Measurements from ENCODE around the gene MACROD1. TPM values are rescaled to one million over a fixed set of nuclear protein-coding genes. Genes with fewer than 3 reads are reported as not detected.

The MACROD1 gene
- total and polyA plus RNA-seq, 9 of the 15 experiments (the other 6 are each of a cell fraction or from before 2014, with no cell fraction given) = 1.1 to 60.0 (median 26.4) TPM

DNA sequence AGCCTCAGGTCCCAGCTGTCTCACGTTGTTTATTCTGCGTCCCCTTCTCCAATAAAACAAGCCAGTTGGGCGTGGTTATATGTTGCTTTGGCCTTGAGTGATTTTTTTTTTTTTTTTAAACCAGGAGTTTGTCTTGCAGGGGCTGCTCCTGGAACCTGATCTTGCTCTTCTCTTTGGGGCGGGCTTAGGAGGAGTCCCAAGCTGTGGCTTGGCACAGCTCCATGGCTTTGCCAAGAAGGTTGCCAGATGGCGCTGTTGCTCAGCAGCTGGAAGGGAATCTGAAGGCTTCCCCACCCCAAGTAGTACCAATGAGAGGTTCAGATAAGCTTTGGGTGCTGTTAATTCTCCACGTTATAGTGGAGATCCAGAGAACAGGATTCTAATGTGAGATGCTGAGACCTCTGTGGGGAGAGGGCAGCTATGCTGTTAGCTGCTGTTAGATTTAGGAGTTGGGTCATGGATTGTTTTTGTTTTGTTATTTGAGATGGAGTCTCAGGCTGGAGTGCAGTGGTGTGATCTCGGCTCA is 38.6 kb upstream of the MACROD1 start (continued):
- TF ChIP-seq ZBTB17 (CRISPR knock-in tag; IDR thresholded peaks at IDR 0.05) = no peak
- TF ChIP-seq ZNF354B (CRISPR knock-in tag; IDR thresholded peaks at IDR 0.05) = no peak
- TF ChIP-seq RFX7 (CRISPR knock-in tag; IDR thresholded peaks at IDR 0.05) = no peak
- TF ChIP-seq ZNF140 (CRISPR knock-in tag; IDR thresholded peaks at IDR 0.05) = no peak
- TF ChIP-seq PHF21A (IDR thresholded peaks at IDR 0.05; ENCODE audit: borderline replicate concordance, low read depth) = 0 out of 2 replicates have a peak, but pooled peaks have one; percentile 9
- no peak for TF ChIP-seq PHTF2 (CRISPR knock-in tag; IDR thresholded peaks at IDR 0.05)
- no peak for TF ChIP-seq HSF4 (CRISPR knock-in tag; IDR thresholded peaks at IDR 0.05; ENCODE audit: borderline replicate concordance)
- no peak for TF ChIP-seq FIP1L1 (IDR thresholded peaks at IDR 0.05; ENCODE audit: low read depth, low read length, poor library complexity, severe bottlenecking)
- TF ChIP-seq MTA2 (IDR thresholded peaks at IDR 0.05; ENCODE audit: low read depth) = no peak
- TF ChIP-seq JUNB (CRISPR knock-in tag; conservative IDR thresholded peaks at IDR 0.05) = no peak
- TF ChIP-seq ELF2 (CRISPR knock-in tag; IDR thresholded peaks at IDR 0.05) = no peak
- TF ChIP-seq SUPT5H (IDR thresholded peaks at IDR 0.05) = 0 out of 2 replicates have a peak, but pooled peaks have one; percentile 48
- peak; percentile 92 for TF ChIP-seq XRCC5 (IDR thresholded peaks at IDR 0.05; ENCODE audit: low read depth, low read length)
- no peak for TF ChIP-seq THRAP3 (IDR thresholded peaks at IDR 0.05; ENCODE audit: borderline replicate concordance)
- no peak for TF ChIP-seq KLF6 (CRISPR knock-in tag; IDR thresholded peaks at IDR 0.05; ENCODE audit: borderline replicate concordance)
- no peak for TF ChIP-seq SMARCE1 (IDR thresholded peaks at IDR 0.05)
- TF ChIP-seq BCL6 (CRISPR knock-in tag; IDR thresholded peaks at IDR 0.05) = no peak
- no peak for TF ChIP-seq ELF4 (CRISPR knock-in tag; IDR thresholded peaks at IDR 0.05)
- TF ChIP-seq, protein P1, sequence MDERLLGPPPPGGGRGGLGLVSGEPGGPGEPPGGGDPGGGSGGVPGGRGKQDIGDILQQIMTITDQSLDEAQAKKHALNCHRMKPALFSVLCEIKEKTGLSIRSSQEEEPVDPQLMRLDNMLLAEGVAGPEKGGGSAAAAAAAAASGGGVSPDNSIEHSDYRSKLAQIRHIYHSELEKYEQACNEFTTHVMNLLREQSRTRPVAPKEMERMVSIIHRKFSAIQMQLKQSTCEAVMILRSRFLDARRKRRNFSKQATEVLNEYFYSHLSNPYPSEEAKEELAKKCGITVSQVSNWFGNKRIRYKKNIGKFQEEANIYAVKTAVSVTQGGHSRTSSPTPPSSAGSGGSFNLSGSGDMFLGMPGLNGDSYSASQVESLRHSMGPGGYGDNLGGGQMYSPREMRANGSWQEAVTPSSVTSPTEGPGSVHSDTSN (CRISPR knock-in tag; IDR thresholded peaks at IDR 0.05; ENCODE audit: low read depth) = no peak
- TF ChIP-seq, protein P1 (tag; conservative IDR thresholded peaks at IDR 0.05; ENCODE audit: low read depth) = no peak
- no peak for TF ChIP-seq RBM39 (optimal IDR thresholded peaks at IDR 0.05; ENCODE audit: low read depth, low read length)
- no peak for TF ChIP-seq ZBED1 (IDR thresholded peaks at IDR 0.05)
